ENCODE results near the gene RGR.

- TF ChIP-seq POLR2A (IDR thresholded peaks at IDR 0.05) (no peak), CTCF (IDR thresholded peaks at IDR 0.05) (no peak)
Observed at GRCh38 chr10:84270708-84271107, 25.9 kb downstream of the RGR start.

Measured in prostate gland (tissue), 2 donors.